GM18861 (cell line): ENCODE data around the gene PTPRO.

Source experiments
- ATAC-seq: cut with Tn5 transposase; IDR thresholded peaks from one replicate; pipeline ENCODE4 v1.9.1; 2021; ENCODE audit not compliant: unreplicated experiment

The PTPRO gene

DNA sequence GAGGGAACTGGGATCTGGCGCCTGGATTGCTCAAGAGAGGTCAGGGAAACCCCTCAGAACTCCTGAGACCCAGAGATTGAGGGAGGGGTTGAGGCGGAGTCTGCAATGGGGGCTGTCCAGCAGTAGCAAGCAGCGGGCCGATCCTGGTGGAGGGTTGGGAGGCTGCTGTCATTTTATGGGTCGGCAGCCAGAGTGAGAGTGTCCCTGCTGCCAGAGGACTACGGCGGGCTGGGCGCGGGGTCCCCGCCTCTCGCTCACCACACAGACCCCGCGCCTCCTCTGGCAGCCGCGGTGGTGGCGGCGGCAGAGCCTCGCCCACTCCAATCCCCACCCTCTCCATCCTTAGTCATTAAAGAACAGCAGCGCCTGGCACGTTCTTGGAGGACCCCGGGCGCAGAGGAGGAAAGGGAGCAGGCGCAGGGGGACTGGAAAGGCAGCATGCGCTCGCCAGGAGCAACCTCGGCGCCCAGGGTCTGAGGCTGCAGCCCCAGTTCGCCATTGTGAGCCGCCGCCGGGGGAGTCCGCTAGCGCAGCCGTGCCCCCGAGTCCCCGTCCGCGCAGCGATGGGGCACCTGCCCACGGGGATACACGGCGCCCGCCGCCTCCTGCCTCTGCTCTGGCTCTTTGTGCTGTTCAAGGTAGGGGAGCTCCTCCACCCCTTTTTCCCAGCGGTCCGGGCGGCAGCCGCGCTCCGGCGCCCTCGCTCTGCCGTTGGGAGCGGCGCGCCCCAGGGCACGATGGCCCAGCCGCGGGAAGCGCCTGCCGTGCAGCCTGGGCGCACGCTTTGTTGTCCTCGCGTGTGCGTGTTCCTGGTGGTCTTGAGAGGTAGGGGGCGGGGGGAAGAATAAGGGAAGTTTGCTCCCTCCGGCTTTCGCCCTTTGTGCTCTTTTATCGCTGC lies at the start of gene PTPRO:
Gene PTPRO, plus strand, starts transcription at position 345 of the 898 bp plus-strand sequence.
- ATAC-seq: no peak

DNA sequence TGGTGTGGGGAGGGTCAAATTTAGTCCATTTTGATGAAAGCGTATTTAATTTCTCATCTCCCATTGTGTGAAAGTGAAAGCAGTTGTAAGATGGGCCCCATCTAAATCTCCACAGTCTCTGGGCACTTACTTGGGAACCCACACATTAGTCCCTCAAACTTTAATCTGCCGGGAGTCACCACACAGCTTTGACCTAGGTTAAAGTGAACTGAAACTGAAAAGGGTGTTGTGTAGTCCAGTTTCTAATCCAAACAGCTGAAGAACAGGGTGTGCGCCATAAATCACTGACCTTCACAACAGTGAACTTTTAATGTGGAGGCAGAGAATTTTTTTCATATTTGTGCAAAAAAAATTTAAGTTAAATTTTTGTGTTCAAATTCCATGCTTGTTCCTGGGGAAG lies 48.4 kb upstream of the PTPRO start:
- no peak for ATAC-seq

DNA sequence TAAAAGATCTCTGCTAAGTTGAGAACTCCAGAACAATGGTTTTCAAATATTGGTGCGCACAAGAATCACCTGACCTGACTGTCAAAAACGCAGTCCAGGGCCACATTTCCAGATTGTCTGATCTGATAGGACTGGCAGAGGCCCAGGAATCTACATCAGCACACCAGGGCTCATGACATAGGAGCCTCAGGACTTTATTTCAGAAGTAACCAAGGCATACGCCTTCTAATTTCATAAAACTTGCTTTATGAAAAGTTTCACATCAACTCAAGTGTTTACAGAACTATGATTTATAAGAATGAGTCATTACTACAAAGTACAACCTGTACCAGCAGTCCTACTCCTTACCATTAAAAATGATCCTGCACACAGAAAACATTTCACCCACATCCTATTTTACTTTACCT lies 47.7 kb upstream of the PTPRO start:
- ATAC-seq: no peak

DNA sequence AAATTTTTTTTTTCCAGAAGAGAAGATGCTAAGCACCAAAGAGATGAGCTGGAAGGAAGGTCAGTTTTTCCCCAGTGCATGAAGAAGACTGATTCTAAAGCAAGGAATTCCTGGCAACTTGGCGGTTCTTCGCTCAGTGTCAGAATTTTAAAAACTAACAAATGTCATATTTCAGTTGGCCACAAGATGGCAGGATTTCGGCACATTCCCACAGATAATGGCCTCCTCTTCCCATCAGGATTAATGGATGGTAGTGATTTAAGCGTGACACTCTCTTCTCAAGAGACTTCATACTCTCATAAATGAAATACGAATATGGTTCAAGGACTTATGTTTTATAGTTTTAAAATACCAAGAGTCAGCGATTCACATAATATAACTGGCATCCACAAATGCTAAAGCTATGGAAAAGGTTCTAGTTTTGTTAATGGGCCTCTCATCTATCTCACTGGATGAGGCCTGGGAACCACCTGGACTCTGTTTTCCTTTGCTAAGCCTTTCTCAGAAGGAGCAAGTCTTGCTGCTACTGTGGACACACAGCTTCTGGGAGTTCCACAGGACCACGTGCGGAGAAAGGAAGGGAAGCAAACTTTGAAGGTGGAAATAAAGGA lies 46.1 kb upstream of the PTPRO start:
- no peak for ATAC-seq

DNA sequence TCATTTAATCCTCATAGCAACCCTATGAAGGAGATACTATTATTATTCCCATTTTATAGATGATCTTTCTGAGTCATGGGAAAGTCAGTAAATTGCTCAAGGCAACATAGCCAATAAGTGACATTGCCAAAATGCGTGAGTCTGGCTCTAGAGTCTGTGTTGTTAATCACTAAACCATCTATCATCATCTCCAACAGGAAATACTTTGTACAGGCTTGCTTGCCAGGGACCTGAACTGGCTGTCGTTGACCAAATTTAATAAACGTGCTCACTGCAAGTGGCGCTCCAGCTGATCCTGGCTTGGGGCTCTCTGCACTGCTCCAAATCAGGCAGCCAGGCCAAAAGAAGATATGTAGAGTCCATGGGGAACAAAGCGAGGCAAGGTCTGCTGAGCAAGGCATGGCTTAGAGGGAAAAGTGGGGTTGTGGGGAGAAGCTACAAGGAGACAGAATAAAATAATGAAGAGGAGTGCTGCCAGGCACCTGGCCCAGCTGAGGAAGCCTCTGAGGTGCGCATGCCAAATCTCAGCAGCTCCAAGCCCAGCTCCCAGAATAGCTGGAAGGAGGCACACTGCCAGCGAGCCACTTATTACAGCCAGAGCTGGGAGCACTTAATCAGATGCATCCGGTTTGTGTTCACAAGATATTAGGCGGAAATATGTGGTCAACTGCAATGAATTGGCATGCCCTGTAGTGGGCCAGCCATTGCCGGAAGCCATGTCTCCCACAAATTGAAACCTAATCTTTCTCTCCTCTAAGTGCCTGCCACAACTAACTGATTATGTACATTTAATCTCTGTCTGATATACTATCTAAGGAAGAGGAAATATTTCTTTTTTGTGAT lies 43.3 kb upstream of the PTPRO start:
- ATAC-seq: peak; percentile 97

DNA sequence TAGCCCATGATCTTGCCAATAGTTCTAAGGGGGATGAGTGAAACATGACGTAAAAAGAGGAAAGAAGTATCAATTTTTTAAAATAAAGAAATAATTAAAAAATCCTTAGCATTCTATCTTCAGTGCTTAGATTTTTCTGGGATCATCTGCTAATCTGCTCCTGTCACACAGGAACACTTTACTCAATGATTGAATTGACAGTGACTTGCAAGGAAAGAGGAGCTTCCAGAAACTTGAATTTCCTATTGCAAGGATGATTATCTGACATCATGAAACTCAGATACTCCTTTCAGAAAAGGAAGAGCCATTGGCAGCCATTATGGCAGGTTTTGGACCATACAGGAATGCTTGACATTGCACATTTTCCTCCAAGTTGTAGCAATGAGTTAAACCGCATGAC lies 41.4 kb upstream of the PTPRO start:
- ATAC-seq: no peak

DNA sequence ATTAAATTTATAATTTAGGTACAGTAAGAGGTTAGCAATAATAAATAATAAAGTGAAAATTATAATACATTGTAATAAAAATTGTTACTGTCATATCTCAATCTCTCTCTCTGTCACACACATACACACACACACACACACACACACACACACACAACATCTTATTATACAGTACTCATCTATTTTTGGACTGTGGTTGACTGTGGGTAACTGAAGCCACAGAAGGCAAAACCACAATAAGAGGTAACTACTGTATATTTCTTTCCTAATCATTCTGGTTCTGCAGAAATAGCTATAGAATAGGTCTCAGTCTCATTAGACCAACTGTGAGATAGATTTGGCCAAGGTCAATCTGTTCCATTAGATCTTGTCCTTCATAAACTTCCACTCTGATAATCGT lies 33.1 kb upstream of the PTPRO start:
- ATAC-seq: no peak

DNA sequence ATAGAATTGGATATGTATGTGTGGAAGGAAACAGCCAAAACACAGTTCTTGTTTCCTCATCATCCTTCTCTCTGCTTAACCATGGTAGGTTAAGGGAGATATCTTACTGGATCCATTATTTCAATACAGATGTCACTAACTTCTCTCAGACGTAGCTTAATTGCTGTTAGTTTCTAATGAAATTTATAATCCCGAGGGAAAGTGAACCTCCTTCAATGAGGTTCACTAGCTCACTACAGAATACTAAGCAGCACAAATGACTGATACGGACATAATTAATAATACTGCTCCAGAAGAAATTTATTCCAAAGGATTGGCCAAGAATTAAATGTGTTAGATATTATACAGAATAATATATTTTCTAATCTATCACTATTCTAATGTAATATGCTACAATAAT lies 28.6 kb upstream of the PTPRO start:
- no peak for ATAC-seq

DNA sequence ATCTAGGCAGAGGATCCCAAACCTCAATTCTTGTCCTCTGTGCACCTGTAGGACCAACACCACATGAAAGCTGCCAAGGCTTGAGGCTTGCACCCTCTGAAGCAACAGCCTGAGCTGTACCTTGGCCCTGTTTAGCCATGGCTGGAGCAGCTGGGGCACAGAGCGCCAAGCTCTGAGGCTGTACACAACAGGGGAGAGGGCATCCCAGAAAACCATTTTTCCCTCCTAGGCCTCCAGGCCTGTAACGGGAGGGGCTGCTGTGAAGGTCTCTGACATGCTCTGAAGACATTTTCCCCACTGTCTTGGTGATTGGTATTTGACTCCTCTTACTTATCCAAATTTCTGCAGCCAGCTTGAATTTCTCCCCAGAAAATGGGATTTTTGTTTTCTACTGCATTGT lies 22.4 kb upstream of the PTPRO start:
- ATAC-seq: no peak

DNA sequence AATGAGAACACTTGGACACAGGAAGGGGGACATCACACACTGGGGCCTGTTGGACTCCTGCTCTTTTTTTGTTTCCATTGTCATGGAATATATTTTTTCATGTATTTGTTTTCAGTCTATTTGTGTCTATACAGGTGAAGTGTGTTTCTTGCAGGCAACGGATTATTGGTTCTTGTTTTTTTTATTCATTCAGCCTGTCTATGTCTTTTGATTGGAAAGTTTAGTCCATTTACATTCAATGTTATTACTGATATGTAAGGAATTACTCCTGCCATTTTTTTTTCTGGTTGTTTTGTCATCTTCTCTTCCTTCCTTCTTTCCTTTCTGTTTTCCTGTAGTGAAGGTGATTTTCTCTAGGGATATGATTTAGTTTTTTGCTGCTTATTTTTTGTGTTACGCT lies 18.0 kb upstream of the PTPRO start:
- no peak for ATAC-seq

DNA sequence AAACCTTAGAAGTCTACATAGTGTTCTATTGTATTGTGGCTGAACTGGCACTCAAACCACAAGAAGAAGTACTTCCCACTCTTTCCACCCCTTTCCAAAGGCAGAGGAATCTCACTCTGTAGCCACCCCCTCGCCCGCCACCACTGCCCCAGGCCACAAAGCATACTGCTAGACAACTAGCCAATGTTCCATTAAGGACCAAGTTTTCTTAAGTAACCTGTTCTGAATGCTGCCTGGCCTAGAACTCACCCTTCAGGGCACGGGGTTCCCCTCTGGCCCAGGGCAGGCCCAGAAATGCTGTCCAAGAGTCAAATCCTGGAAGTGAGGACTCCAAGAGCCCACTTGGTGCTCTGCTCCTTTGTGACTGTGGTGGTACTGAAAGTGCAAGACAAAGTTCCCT lies 15.7 kb upstream of the PTPRO start:
- ATAC-seq: no peak

DNA sequence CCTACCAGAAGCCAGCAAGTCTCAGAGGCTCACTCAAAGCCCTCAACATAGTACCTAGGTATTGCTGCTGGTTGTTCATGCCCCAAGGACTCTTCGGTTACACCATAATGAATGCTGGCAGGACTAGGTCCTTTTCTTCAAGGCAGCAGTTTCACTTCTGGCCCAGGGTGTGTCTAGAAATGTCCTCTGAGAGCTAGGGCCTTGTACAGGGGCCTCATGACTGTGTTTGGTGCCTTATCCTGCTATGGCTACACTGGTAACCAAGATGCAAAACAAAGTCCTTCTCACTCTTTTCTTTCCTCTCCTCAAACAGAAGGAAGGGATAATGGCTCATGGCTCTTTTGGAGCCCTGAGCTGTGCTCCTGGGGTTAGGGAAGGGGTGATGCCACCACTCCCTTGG lies 15.2 kb upstream of the PTPRO start:
- ATAC-seq: no peak

DNA sequence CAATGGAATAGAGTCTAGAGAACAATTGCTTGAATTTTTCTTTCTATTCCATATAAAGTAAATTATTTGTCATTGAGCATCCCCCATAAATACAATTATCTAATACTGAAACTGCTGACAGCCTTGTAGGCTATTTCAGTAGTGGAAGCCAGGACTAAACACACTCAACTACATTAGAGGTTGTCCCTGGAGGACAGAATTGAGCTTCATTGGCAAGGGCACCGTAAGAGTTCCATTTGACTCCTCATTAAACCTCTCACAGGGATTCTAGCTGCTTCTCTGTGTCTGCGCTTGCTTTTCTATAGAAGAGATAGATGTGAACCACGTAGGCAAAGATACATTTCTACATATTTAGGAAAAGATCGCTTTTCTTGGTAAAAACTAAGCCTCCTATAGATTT lies 3.5 kb upstream of the PTPRO start:
- no peak for ATAC-seq

DNA sequence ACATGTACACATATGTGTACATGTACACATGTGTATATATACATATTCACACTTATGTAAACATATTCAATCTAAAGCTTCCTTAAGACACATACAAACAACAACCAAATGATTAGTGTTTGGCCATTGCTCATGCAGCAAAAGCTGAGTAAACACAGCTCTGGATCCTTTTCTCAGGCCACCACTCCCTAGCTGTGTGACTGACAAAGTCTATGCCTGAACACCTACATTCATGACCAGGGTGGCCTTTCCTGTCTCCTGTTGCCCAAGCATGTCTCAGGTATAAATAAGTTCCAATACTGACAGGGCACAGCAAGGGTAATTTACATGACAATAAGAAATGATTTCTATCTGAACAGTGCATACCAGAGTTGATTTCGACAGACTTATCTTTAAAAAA lies 1.4 kb upstream of the PTPRO start:
- no peak for ATAC-seq

DNA sequence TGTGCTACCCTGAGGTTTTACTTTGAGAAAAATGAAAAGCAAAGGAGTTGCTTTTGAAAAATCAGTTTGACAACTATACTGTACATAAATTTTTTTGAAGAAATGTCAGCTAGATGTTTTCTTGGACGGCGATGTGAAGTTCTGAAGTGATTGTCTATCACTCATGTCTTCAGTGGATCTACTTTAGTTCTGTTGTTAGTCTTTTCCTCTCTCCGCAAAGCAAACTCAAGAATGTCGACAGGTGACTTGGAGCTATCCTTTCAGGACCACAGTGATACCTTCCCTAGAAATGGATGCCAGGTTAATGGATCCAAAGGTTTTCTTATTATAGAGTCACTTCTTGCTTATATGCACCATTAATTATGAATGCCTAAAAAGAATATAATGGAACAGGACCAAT lies 1.2 kb downstream of the PTPRO start:
- no peak for ATAC-seq

DNA sequence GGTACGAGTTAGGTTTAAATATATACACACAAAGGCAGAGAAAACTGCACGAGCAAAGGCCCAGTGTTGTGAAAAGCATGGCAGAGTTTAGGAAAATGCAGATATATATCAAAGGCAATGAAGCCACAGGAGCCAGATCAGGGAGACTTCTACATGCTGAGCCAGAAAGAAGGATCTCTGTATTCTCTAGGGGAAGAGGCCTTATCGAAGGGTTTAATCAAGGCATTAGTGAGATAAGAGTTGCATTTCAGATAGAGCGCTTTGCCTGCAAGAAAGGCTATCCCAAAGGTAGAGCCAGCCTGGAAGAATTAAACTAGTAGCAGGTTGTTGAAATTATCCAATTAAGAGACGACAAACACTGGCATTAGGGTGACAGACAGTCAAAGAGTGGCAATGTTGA lies 7.6 kb downstream of the PTPRO start:
- ATAC-seq: no peak

DNA sequence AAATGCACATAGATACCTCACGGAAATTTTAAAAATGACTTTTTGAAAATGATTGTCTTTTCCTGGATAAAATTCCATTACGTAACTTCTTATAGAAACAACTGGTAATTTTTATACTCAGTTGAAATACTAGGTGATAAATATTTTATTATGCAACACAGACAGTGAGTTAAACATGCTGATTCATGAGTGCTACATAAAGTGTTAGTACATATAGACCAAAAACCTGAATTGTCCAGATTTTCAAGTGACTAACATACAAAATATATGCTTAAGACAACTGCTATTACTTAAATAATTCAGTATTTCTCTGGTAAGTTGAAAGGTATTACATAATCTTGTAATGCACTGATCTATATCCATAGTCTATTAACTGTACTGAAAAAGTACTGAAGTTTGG lies 11.9 kb downstream of the PTPRO start:
- no peak for ATAC-seq

DNA sequence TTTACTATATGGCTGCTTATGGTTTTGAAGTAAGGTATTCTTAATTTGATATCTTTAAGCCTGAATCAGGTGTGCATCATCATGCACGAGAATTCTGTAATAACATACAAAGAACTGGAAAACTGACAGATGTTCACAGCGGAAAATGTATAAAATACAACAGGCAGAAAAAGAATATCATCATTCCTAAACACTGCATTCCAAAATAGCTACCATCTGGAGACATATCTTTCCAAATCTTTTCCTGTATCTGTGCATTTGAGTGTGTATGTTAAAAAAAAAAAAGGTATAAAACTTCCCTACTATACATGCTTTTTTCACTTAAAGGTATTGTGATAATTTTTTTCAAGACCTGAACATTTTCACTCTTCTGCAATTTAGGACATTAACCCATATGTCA lies 13.7 kb downstream of the PTPRO start:
- ATAC-seq: no peak

DNA sequence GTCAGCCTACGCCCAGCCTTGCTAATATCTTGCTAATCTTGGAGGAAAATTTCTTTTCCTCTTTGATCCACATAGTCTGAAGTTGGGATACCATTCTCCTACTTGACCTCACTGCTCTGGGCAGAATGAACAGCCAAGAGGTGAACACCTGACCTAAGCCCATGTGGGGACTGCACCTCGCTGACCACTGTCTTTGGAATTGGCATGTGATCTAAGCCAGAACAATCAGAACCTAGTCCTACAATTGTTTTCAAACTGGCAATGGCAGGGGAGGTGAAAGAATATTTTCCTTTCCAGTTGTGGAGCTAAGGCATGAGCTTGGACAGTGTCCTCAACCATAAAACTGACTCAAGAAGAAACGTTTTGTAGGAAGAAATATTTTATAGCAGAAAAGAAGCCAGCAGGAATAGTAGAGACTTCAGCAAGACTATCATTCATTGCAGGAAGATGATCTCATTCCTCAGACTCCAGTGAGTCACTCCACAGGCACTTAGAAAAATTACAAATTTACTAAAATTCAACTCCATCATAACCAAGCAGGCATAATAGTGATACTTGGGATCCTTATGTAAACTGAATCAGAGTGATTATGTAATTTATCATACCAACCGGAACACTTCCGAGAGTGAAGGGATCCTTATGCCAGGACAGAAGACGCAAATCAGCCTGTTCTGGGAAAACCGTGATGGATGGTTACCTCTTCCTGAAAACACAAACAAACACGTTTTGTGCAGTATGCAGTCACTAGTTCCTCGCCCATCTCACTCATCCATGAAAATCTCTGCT lies 14.7 kb downstream of the PTPRO start:
- ATAC-seq: no peak

DNA sequence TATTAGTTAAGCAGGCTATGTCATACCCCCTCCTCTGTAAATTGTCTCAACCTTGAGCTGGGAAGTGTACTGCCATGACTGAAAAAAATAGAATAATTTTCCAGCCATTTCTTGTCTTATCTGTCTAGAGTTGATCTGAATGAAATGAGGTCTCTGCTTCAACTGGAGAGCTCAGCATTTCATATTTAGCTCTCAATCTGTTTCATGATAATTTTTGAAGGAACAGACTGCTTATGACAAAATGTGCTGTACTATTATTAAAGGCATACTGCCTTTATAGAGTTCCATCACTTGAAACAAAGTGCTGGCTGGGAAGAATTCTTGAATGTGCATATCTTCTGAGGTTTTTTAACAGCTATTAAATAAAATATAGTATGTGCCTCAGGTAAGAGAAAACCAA lies 19.1 kb downstream of the PTPRO start:
- ATAC-seq: no peak

DNA sequence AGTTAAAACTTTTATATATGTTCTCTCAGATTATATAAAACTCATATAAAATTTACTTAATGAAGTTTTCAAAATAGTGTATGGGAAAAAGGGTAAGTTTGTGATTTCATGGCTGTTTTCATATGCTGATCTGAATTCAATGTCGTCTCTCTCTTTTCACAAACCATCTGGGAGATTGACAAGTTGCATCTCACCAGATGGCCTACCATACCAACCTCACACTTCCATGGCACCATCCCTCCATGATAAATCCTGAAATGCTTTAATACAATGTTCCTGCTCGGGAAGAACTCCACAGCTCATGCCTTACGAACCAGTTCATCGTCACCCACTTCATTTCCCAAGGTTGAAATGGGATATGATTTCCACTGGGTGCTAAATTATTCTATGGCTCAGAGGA lies 22.3 kb downstream of the PTPRO start:
- ATAC-seq: no peak
